ENCODE measurements around the gene C1orf35. TPM values are rescaled to one million over a fixed set of nuclear protein-coding genes. Genes with fewer than 3 reads are reported as not detected.

C1orf35 gene
- total RNA-seq, 1 experiment from 2014 or later, result 31.0 TPM

DNA sequence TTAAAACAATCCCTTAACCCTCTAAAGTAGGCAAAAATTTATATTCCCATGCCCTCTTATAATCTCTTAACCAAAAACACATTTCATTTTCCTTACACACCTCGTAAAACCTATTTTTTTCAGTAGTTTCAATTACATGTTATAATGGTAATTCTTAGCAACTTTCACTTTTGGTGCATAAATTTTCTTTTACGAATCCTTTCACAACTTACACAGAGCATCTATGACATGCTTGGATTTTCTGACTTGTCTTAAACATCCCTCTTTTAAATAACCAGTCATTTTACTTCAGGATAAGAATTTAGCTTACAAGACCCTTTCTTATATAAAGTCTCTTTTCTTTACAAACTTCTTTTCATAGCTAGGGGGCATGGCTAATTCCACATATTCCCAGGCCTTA, 14.9 kb upstream of the C1orf35 start:
- Histone ChIP-seq H3K79me1 (ENCODE audit: insufficient read depth, low read depth, low read length, poor library complexity, severe bottlenecking) (no peaks in the 10 kb centered on the region), H2BK12ac (ENCODE audit: insufficient read length, low read depth, low read length) (no peak overlapping the region), H3K23ac (ENCODE audit: insufficient read length, low read depth, low read length) (no peak overlapping the region), H3K27me3 (ENCODE audit: insufficient read depth, low read length) (no peaks in the 10 kb centered on the region), H2AFZ (ENCODE audit: low read length) (no peak overlapping the region), H3K14ac (ENCODE audit: insufficient read depth, low read length) (no peak overlapping the region), H3K27ac (ENCODE audit: insufficient read length, low read depth, low read length) (no peak overlapping the region), H3K18ac (ENCODE audit: insufficient read length, low read depth, low read length) (no peak overlapping the region), H2BK15ac (ENCODE audit: low read depth, low read length) (no peak overlapping the region), H4K5ac (ENCODE audit: insufficient read length, low read depth, low read length) (no peak overlapping the region), H3K4me1 (ENCODE audit: insufficient read depth, low read length) (no peaks in the 10 kb centered on the region), H2BK20ac (ENCODE audit: low read depth, low read length, poor library complexity, severe bottlenecking) (no peak overlapping the region), H3K56ac (ENCODE audit: insufficient read length, low read depth, low read length) (no peak overlapping the region), H2BK5ac (ENCODE audit: insufficient read length, low read length) (no peak overlapping the region), H3K4ac (ENCODE audit: low read depth, low read length) (no peak overlapping the region), H3K4me2 (ENCODE audit: insufficient read depth, insufficient read length, low read length) (no peak overlapping the region), H4K8ac (replicated peaks; ENCODE audit: insufficient read length, low read depth, low read length) (no peak overlapping the region), H2BK120ac (ENCODE audit: low read depth, low read length, poor library complexity, severe bottlenecking) (no peak overlapping the region), H4K20me1 (ENCODE audit: control insufficient read depth, insufficient read depth, insufficient read length) (no peaks in the 10 kb centered on the region), H3K9ac (ENCODE audit: extremely low read depth, insufficient read length, low read length) (no peak overlapping the region), H3T11ph (ENCODE audit: low read length) (no peak overlapping the region), H3K23me2 (ENCODE audit: insufficient read length, low read depth, low read length, poor library complexity, severe bottlenecking) (no peaks in the 10 kb centered on the region), H4K91ac (ENCODE audit: insufficient read length, low read depth, low read length) (no peak overlapping the region), H3K79me2 (ENCODE audit: insufficient read depth, low read length) (no peaks in the 10 kb centered on the region), H3K9me3 (ENCODE audit: control insufficient read depth, low read depth, low read length) (no peaks in the 10 kb centered on the region), H2AK5ac (ENCODE audit: insufficient read length, low read length) (no peak overlapping the region)
- peaks cover 34 to 42% of the 10 kb centered on the region in 2 experiments for H3K9me3 Mint-ChIP-seq
- H3K4me3 Mint-ChIP-seq, result no peak overlapping the region
- H3K27ac Mint-ChIP-seq, result no peak overlapping the region
- peaks cover 17% of the 10 kb centered on the region for H3K27me3 Mint-ChIP-seq (ENCODE audit: low read depth)
- no peak for DNase-seq
- TF ChIP-seq CTCF (conservative IDR thresholded peaks at IDR 0.05), result no peak
- H3K4me1 Mint-ChIP-seq, result 0 out of 4 replicates have a peak, but pooled peaks cover 0 to 3% of the 10 kb centered on the region in 2 experiments
- WGBS (ENCODE audit: extremely low coverage, insufficient read length, low lambda C conversion rate), result 100% methylated on average over 1 of the region's 2 CpGs
- peaks cover 7 to 9% (median 7%) of the 10 kb centered on the region in 3 experiments; a peak in 6 of 7 replicates for H3K36me3 Mint-ChIP-seq (ENCODE audit: insufficient read depth in 1 of 3, low read depth in 3 of 3)
